Ramos (cell line): ENCODE results near the gene LRRC61.

Source experiments
- in situ Hi-C: fragments of 300-500 bp; cut with MboI; formaldehyde crosslinking; loops from one replicate; pipeline ENCODE4 v1.14.3; 2022; ENCODE audit warnings: low sequenced_read_pairs; ENCODE audit not compliant: unreplicated experiment

The LRRC61 gene

GRCh38 chr7:150367677-150368095 lies 44.5 kb downstream of the LRRC61 start:
- in situ Hi-C loops: no loop called here

GRCh38 chr7:150368096-150368883 lies 45.1 kb downstream of the LRRC61 start, which contains the start of gene REPIN1:
Gene REPIN1, plus strand, starts transcription at chr7:150368822. Its CDS starts 890 bp downstream, at chr7:150369712.
- in situ Hi-C loops: no loop called here

- in situ Hi-C loops: no loop called here
These were observed 46.0 kb downstream of the LRRC61 start for GRCh38 chr7:150368884-150369747.

GRCh38 chr7:150369748-150370501 lies 46.8 kb downstream of the LRRC61 start:
- in situ Hi-C loops: no loop called here

GRCh38 chr7:150370612-150371071 lies 47.5 kb downstream of the LRRC61 start:
- in situ Hi-C loops: no loop called here

GRCh38 chr7:150371131-150371995 lies 48.2 kb downstream of the LRRC61 start:
- in situ Hi-C loops: no loop called here

- in situ Hi-C loops: no loop called here
These were observed 48.8 kb downstream of the LRRC61 start for GRCh38 chr7:150371996-150372270.

- in situ Hi-C loops: no loop called here
These were observed 49.3 kb downstream of the LRRC61 start for GRCh38 chr7:150372271-150373048.

GRCh38 chr7:150373049-150373801 lies 50.1 kb downstream of the LRRC61 start:
- in situ Hi-C loops: no loop called here

GRCh38 chr7:150374026-150374425 lies 50.9 kb downstream of the LRRC61 start:
- in situ Hi-C loops: no loop called here

- in situ Hi-C loops: no loop called here
These were observed 51.3 kb downstream of the LRRC61 start for GRCh38 chr7:150374472-150374871.

- in situ Hi-C loops: no loop called here
These were observed 52.7 kb downstream of the LRRC61 start for GRCh38 chr7:150375662-150376521.

- in situ Hi-C loops: no loop called here
These were observed 53.4 kb downstream of the LRRC61 start for GRCh38 chr7:150376560-150376959.

- in situ Hi-C loops: no loop called here
These were observed 54.0 kb downstream of the LRRC61 start for GRCh38 chr7:150377196-150377595.

- in situ Hi-C loops: no loop called here
These were observed 54.5 kb downstream of the LRRC61 start for GRCh38 chr7:150377635-150378034.

- in situ Hi-C loops: no loop called here
These were observed 55.1 kb downstream of the LRRC61 start for GRCh38 chr7:150378115-150378852.
